ENCODE data around the gene OCA2.

OCA2 gene

GRCh38 chr15:27870320-27870719, 228.8 kb downstream of the OCA2 start:
- H3K9me3 ChIP-seq (ENCODE audit: control insufficient read depth in 2 of 2, low read length in 2 of 2) = no peaks in the 10 kb centered on the region
- H3K36me3 ChIP-seq (ENCODE audit: control insufficient read depth in 2 of 2, insufficient read depth in 2 of 2, low read length in 2 of 2) = no peaks in the 10 kb centered on the region
- H3K4me3 ChIP-seq (ENCODE audit: low read length in 2 of 2) = no peak overlapping the region
- no peaks in the 10 kb centered on the region for H3K4me1 ChIP-seq (ENCODE audit: control insufficient read depth, insufficient read depth, low read length)
- H3K9ac ChIP-seq (ENCODE audit: low read length in 2 of 2) = no peak overlapping the region
- H3K27me3 ChIP-seq (ENCODE audit: control insufficient read depth in 1 of 2, insufficient read depth in 2 of 2, low read length in 2 of 2) = no peaks in the 10 kb centered on the region
- no peak overlapping the region for H3K27ac ChIP-seq (ENCODE audit: low read length)

- Histone ChIP-seq H3K4me3 (ENCODE audit: low read length in 2 of 2) (no peak overlapping the region), H3K36me3 (ENCODE audit: control insufficient read depth in 2 of 2, insufficient read depth in 2 of 2, low read length in 2 of 2) (no peaks in the 10 kb centered on the region), H3K4me1 (ENCODE audit: control insufficient read depth, insufficient read depth, low read length) (no peaks in the 10 kb centered on the region), H3K27me3 (ENCODE audit: control insufficient read depth in 1 of 2, insufficient read depth in 2 of 2, low read length in 2 of 2) (no peaks in the 10 kb centered on the region), H3K9me3 (ENCODE audit: control insufficient read depth in 2 of 2, low read length in 2 of 2) (no peaks in the 10 kb centered on the region), H3K9ac (ENCODE audit: low read length in 2 of 2) (no peak overlapping the region), H3K27ac (ENCODE audit: low read length) (no peak overlapping the region)
Observed at GRCh38 chr15:27869697-27870281, 229.3 kb downstream of the OCA2 start.

GRCh38 chr15:27868828-27869404, 230.2 kb downstream of the OCA2 start:
- Histone ChIP-seq H3K36me3 (ENCODE audit: control insufficient read depth in 2 of 2, insufficient read depth in 2 of 2, low read length in 2 of 2) (no peaks in the 10 kb centered on the region), H3K4me3 (ENCODE audit: low read length in 2 of 2) (no peak overlapping the region), H3K9me3 (ENCODE audit: control insufficient read depth in 2 of 2, low read length in 2 of 2) (no peaks in the 10 kb centered on the region), H3K9ac (ENCODE audit: low read length in 2 of 2) (no peak overlapping the region), H3K27ac (ENCODE audit: low read length) (no peak overlapping the region), H3K27me3 (ENCODE audit: control insufficient read depth in 1 of 2, insufficient read depth in 2 of 2, low read length in 2 of 2) (no peaks in the 10 kb centered on the region), H3K4me1 (ENCODE audit: control insufficient read depth, insufficient read depth, low read length) (no peaks in the 10 kb centered on the region)

GRCh38 chr15:27867861-27868260, 231.3 kb downstream of the OCA2 start:
- Histone ChIP-seq H3K36me3 (ENCODE audit: control insufficient read depth in 2 of 2, insufficient read depth in 2 of 2, low read length in 2 of 2) (no peaks in the 10 kb centered on the region), H3K4me1 (ENCODE audit: control insufficient read depth, insufficient read depth, low read length) (no peaks in the 10 kb centered on the region), H3K27me3 (ENCODE audit: control insufficient read depth in 1 of 2, insufficient read depth in 2 of 2, low read length in 2 of 2) (no peaks in the 10 kb centered on the region), H3K27ac (ENCODE audit: low read length) (no peak overlapping the region), H3K4me3 (ENCODE audit: low read length in 2 of 2) (no peak overlapping the region), H3K9me3 (ENCODE audit: control insufficient read depth in 2 of 2, low read length in 2 of 2) (no peaks in the 10 kb centered on the region), H3K9ac (ENCODE audit: low read length in 2 of 2) (no peak overlapping the region)

- no peak overlapping the region for H3K4me3 ChIP-seq (ENCODE audit: low read length in 2 of 2)
- no peaks in the 10 kb centered on the region for H3K36me3 ChIP-seq (ENCODE audit: control insufficient read depth in 2 of 2, insufficient read depth in 2 of 2, low read length in 2 of 2)
- H3K27ac ChIP-seq (ENCODE audit: low read length) = no peak overlapping the region
- no peaks in the 10 kb centered on the region for H3K27me3 ChIP-seq (ENCODE audit: control insufficient read depth in 1 of 2, insufficient read depth in 2 of 2, low read length in 2 of 2)
- peaks cover 0 to 5% of the 10 kb centered on the region in 2 donors for H3K9me3 ChIP-seq (ENCODE audit: control insufficient read depth in 2 of 2, low read length in 2 of 2)
- no peak overlapping the region for H3K9ac ChIP-seq (ENCODE audit: low read length in 2 of 2)
- H3K4me1 ChIP-seq (ENCODE audit: control insufficient read depth, insufficient read depth, low read length) = no peaks in the 10 kb centered on the region
Observed at GRCh38 chr15:27866505-27867165, 232.5 kb downstream of the OCA2 start.

GRCh38 chr15:27865926-27866325, 233.2 kb downstream of the OCA2 start:
- Histone ChIP-seq H3K36me3 (ENCODE audit: control insufficient read depth in 2 of 2, insufficient read depth in 2 of 2, low read length in 2 of 2) (no peaks in the 10 kb centered on the region), H3K4me3 (ENCODE audit: low read length in 2 of 2) (no peak overlapping the region), H3K27me3 (ENCODE audit: control insufficient read depth in 1 of 2, insufficient read depth in 2 of 2, low read length in 2 of 2) (no peaks in the 10 kb centered on the region), H3K9ac (ENCODE audit: low read length in 2 of 2) (no peak overlapping the region), H3K27ac (ENCODE audit: low read length) (no peak overlapping the region), H3K4me1 (ENCODE audit: control insufficient read depth, insufficient read depth, low read length) (no peaks in the 10 kb centered on the region), H3K9me3 (ENCODE audit: control insufficient read depth in 2 of 2, low read length in 2 of 2) (peaks cover 0 to 8% of the 10 kb centered on the region in 2 donors)

GRCh38 chr15:27865323-27865922, 233.7 kb downstream of the OCA2 start:
- no peaks in the 10 kb centered on the region for H3K27me3 ChIP-seq (ENCODE audit: control insufficient read depth in 1 of 2, insufficient read depth in 2 of 2, low read length in 2 of 2)
- H3K4me3 ChIP-seq (ENCODE audit: low read length in 2 of 2) = no peak overlapping the region
- no peak overlapping the region for H3K27ac ChIP-seq (ENCODE audit: low read length)
- H3K36me3 ChIP-seq (ENCODE audit: control insufficient read depth in 2 of 2, insufficient read depth in 2 of 2, low read length in 2 of 2) = no peaks in the 10 kb centered on the region
- no peak overlapping the region for H3K9ac ChIP-seq (ENCODE audit: low read length in 2 of 2)
- peaks cover 0 to 12% of the 10 kb centered on the region in 2 donors for H3K9me3 ChIP-seq (ENCODE audit: control insufficient read depth in 2 of 2, low read length in 2 of 2)
- H3K4me1 ChIP-seq (ENCODE audit: control insufficient read depth, insufficient read depth, low read length) = no peaks in the 10 kb centered on the region

GRCh38 chr15:27864719-27865118, 234.4 kb downstream of the OCA2 start:
- H3K36me3 ChIP-seq (ENCODE audit: control insufficient read depth in 2 of 2, insufficient read depth in 2 of 2, low read length in 2 of 2) = no peaks in the 10 kb centered on the region
- H3K4me1 ChIP-seq (ENCODE audit: control insufficient read depth, insufficient read depth, low read length) = no peaks in the 10 kb centered on the region
- H3K27me3 ChIP-seq (ENCODE audit: control insufficient read depth in 1 of 2, insufficient read depth in 2 of 2, low read length in 2 of 2) = no peaks in the 10 kb centered on the region
- no peak overlapping the region for H3K4me3 ChIP-seq (ENCODE audit: low read length in 2 of 2)
- no peak overlapping the region for H3K27ac ChIP-seq (ENCODE audit: low read length)
- H3K9ac ChIP-seq (ENCODE audit: low read length in 2 of 2) = no peak overlapping the region
- peaks cover 0 to 12% of the 10 kb centered on the region in 2 donors for H3K9me3 ChIP-seq (ENCODE audit: control insufficient read depth in 2 of 2, low read length in 2 of 2)

- no peaks in the 10 kb centered on the region for H3K36me3 ChIP-seq (ENCODE audit: control insufficient read depth in 2 of 2, insufficient read depth in 2 of 2, low read length in 2 of 2)
- H3K4me1 ChIP-seq (ENCODE audit: control insufficient read depth, insufficient read depth, low read length) = no peaks in the 10 kb centered on the region
- no peak overlapping the region for H3K4me3 ChIP-seq (ENCODE audit: low read length in 2 of 2)
- no peaks in the 10 kb centered on the region for H3K27me3 ChIP-seq (ENCODE audit: control insufficient read depth in 1 of 2, insufficient read depth in 2 of 2, low read length in 2 of 2)
- H3K9me3 ChIP-seq (ENCODE audit: control insufficient read depth in 2 of 2, low read length in 2 of 2) = peaks cover 0 to 12% of the 10 kb centered on the region in 2 donors
- H3K27ac ChIP-seq (ENCODE audit: low read length) = no peak overlapping the region
- H3K9ac ChIP-seq (ENCODE audit: low read length in 2 of 2) = no peak overlapping the region
Observed at GRCh38 chr15:27864086-27864485, 235.0 kb downstream of the OCA2 start.

- H3K4me1 ChIP-seq (ENCODE audit: control insufficient read depth, insufficient read depth, low read length) = no peaks in the 10 kb centered on the region
- no peak overlapping the region for H3K27ac ChIP-seq (ENCODE audit: low read length)
- H3K27me3 ChIP-seq (ENCODE audit: control insufficient read depth in 1 of 2, insufficient read depth in 2 of 2, low read length in 2 of 2) = no peaks in the 10 kb centered on the region
- no peak overlapping the region for H3K4me3 ChIP-seq (ENCODE audit: low read length in 2 of 2)
- H3K9me3 ChIP-seq (ENCODE audit: control insufficient read depth in 2 of 2, low read length in 2 of 2) = peaks cover 0 to 12% of the 10 kb centered on the region in 2 donors
- H3K36me3 ChIP-seq (ENCODE audit: control insufficient read depth in 2 of 2, insufficient read depth in 2 of 2, low read length in 2 of 2) = no peaks in the 10 kb centered on the region
- no peak overlapping the region for H3K9ac ChIP-seq (ENCODE audit: low read length in 2 of 2)
Observed at GRCh38 chr15:27863000-27863399, 236.1 kb downstream of the OCA2 start.

GRCh38 chr15:27861171-27861570, 237.9 kb downstream of the OCA2 start:
- Histone ChIP-seq H3K27ac (ENCODE audit: low read length) (no peak overlapping the region), H3K4me3 (ENCODE audit: low read length in 2 of 2) (no peak overlapping the region), H3K27me3 (ENCODE audit: control insufficient read depth in 1 of 2, insufficient read depth in 2 of 2, low read length in 2 of 2) (no peaks in the 10 kb centered on the region), H3K9me3 (ENCODE audit: control insufficient read depth in 2 of 2, low read length in 2 of 2) (peaks cover 0 to 12% of the 10 kb centered on the region in 2 donors), H3K36me3 (ENCODE audit: control insufficient read depth in 2 of 2, insufficient read depth in 2 of 2, low read length in 2 of 2) (no peaks in the 10 kb centered on the region), H3K9ac (ENCODE audit: low read length in 2 of 2) (no peak overlapping the region), H3K4me1 (ENCODE audit: control insufficient read depth, insufficient read depth, low read length) (no peaks in the 10 kb centered on the region)
